Measurements from ENCODE around the gene SLC27A6. TPM values are rescaled to one million over a fixed set of nuclear protein-coding genes. Genes with fewer than 3 reads are reported as not detected.

Gene SLC27A6
- total RNA-seq, 1 donor from 2014 or later, result 0.39 TPM

DNA sequence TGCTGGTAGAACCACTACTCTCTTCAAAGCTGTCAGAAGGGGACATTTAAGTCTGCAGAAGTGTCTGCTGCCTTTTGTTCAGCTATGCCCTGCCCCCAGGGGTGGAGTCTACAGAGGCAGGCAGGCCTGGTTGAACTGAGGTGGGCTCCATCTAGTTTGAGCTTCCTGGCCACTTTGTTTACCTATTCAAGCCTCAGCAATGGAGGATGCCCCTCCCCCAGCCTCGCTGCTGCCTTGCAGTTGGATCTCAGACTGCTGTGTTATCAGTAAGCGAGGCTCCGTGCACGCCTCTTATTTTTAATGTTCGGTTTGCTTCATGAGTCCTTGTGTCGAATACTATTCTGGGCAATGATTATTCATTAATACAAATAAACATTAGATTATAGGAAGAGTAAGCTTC, 3.1 kb upstream of the SLC27A6 start:
- DNase-seq (ENCODE audit: low read depth), result no peak
- H3K36me3 ChIP-seq (ENCODE audit: insufficient read depth, low read length), result no peaks in the 10 kb centered on the region
- H3K27ac ChIP-seq (ENCODE audit: low read depth, low read length), result no peak overlapping the region
- no peaks in the 10 kb centered on the region for H3K4me1 ChIP-seq (ENCODE audit: insufficient read depth, low read length)
- Mint-ChIP-seq H3K36me3 (ENCODE audit: low read depth, unreplicated experiment) (no peaks in the 10 kb centered on the region), H3K4me1 (ENCODE audit: low read depth, unreplicated experiment) (no peaks in the 10 kb centered on the region), H3K27ac (ENCODE audit: unreplicated experiment) (no peak overlapping the region), H3K4me3 (ENCODE audit: unreplicated experiment) (no peak overlapping the region), H3K9me3 (ENCODE audit: unreplicated experiment) (peaks cover 18% of the 10 kb centered on the region), H3K27me3 (ENCODE audit: low read depth, unreplicated experiment) (peaks cover 30% of the 10 kb centered on the region)
- no peaks in the 10 kb centered on the region for H4K20me1 ChIP-seq (ENCODE audit: insufficient read depth, low read length)
- TF ChIP-seq, protein P1, sequence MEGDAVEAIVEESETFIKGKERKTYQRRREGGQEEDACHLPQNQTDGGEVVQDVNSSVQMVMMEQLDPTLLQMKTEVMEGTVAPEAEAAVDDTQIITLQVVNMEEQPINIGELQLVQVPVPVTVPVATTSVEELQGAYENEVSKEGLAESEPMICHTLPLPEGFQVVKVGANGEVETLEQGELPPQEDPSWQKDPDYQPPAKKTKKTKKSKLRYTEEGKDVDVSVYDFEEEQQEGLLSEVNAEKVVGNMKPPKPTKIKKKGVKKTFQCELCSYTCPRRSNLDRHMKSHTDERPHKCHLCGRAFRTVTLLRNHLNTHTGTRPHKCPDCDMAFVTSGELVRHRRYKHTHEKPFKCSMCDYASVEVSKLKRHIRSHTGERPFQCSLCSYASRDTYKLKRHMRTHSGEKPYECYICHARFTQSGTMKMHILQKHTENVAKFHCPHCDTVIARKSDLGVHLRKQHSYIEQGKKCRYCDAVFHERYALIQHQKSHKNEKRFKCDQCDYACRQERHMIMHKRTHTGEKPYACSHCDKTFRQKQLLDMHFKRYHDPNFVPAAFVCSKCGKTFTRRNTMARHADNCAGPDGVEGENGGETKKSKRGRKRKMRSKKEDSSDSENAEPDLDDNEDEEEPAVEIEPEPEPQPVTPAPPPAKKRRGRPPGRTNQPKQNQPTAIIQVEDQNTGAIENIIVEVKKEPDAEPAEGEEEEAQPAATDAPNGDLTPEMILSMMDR (IDR thresholded peaks at IDR 0.05; ENCODE audit: insufficient read depth, low read depth, low read length), result no peak
- no peak for TF ChIP-seq EZH2 (IDR thresholded peaks at IDR 0.05; ENCODE audit: insufficient read depth, low read length)
- peaks cover 4% of the 10 kb centered on the region for H3K27me3 ChIP-seq (ENCODE audit: insufficient read depth, low read length)
- no peak overlapping the region for H3K4me2 ChIP-seq (ENCODE audit: low read length)
- H3K4me3 ChIP-seq (ENCODE audit: insufficient read depth, low read depth, low read length), result no peak overlapping the region
- no peak overlapping the region for H3K9ac ChIP-seq (ENCODE audit: low read length)
- no peaks in the 10 kb centered on the region for H3K79me2 ChIP-seq (ENCODE audit: insufficient read depth, low read length)
- no peaks in the 10 kb centered on the region for H3K9me3 ChIP-seq (ENCODE audit: insufficient read depth, low read depth, low read length)
- H2AFZ ChIP-seq (ENCODE audit: low read depth, low read length), result no peak overlapping the region
- FAIRE-seq, result no peak

DNA sequence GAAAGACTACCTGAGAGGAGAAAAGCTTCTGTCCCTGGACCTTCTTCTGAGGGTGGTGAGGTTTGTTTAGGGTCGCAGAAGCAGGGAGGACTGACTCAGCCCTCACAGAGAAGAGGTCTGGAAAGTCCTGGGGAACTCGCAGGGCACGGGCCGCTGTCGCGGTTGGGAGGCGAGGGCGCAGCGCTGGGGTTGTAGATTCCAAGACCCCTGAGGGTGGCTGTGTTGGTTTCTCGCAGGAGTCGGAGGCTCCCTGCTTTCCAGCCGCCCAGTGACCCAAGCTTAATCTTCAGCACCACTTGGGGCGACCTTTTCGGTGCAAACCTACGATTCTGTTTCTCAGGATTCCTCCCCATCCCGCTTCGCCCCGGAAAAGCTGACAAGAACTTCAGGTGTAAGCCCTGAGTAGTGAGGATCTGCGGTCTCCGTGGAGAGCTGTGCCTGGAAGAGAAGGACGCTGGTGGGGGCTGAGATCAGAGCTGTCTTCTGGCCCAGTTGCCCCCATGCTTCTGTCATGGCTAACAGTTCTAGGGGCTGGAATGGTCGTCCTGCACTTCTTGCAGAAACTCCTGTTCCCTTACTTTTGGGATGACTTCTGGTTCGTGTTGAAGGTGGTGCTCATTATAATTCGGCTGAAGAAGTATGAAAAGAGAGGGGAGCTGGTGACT, 482 bp downstream of the SLC27A6 start:
- DNase-seq (ENCODE audit: low read depth) (no peak), FAIRE-seq (no peak)
- Histone ChIP-seq H3K4me3 (ENCODE audit: insufficient read depth, low read depth, low read length) (peak overlapping the region; percentile 56), H3K79me2 (ENCODE audit: insufficient read depth, low read length) (no peaks in the 10 kb centered on the region), H2AFZ (ENCODE audit: low read depth, low read length) (peak overlapping the region; percentile 84), H3K27ac (ENCODE audit: low read depth, low read length) (no peak overlapping the region), H3K27me3 (ENCODE audit: insufficient read depth, low read length) (peaks cover 4% of the 10 kb centered on the region), H3K4me1 (ENCODE audit: insufficient read depth, low read length) (no peaks in the 10 kb centered on the region), H4K20me1 (ENCODE audit: insufficient read depth, low read length) (no peaks in the 10 kb centered on the region), H3K4me2 (ENCODE audit: low read length) (peak overlapping the region; percentile 87), H3K9ac (ENCODE audit: low read length) (no peak overlapping the region), H3K36me3 (ENCODE audit: insufficient read depth, low read length) (no peaks in the 10 kb centered on the region), H3K9me3 (ENCODE audit: insufficient read depth, low read depth, low read length) (no peaks in the 10 kb centered on the region)
- Mint-ChIP-seq H3K27ac (ENCODE audit: unreplicated experiment) (no peak overlapping the region), H3K4me3 (ENCODE audit: unreplicated experiment) (peak overlapping the region; percentile 75), H3K27me3 (ENCODE audit: low read depth, unreplicated experiment) (peaks cover 35% of the 10 kb centered on the region), H3K9me3 (ENCODE audit: unreplicated experiment) (peaks cover 14% of the 10 kb centered on the region), H3K4me1 (ENCODE audit: low read depth, unreplicated experiment) (no peaks in the 10 kb centered on the region), H3K36me3 (ENCODE audit: low read depth, unreplicated experiment) (no peaks in the 10 kb centered on the region)
- TF ChIP-seq, protein P1 (IDR thresholded peaks at IDR 0.05; ENCODE audit: insufficient read depth, low read depth, low read length), result no peak
- TF ChIP-seq EZH2 (IDR thresholded peaks at IDR 0.05; ENCODE audit: insufficient read depth, low read length), result no peak

DNA sequence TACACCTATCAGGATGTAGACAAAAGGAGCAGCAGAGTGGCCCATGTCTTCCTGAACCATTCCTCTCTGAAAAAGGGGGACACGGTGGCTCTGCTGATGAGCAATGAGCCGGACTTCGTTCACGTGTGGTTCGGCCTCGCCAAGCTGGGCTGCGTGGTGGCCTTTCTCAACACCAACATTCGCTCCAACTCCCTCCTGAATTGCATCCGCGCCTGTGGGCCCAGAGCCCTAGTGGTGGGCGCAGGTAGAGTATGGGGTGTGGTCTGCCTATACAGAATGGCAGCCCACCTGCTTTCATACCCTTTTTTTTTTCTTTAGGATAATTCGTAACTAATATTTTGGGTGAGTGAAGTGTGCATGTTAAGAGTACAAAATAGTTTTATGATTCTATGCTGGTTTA, 1.1 kb downstream of the SLC27A6 start:
- H3K27ac Mint-ChIP-seq (ENCODE audit: unreplicated experiment), result no peak overlapping the region
- H3K9ac ChIP-seq (ENCODE audit: low read length), result no peak overlapping the region
- H4K20me1 ChIP-seq (ENCODE audit: insufficient read depth, low read length), result no peaks in the 10 kb centered on the region
- H3K27ac ChIP-seq (ENCODE audit: low read depth, low read length), result no peak overlapping the region
- no peaks in the 10 kb centered on the region for H3K4me1 Mint-ChIP-seq (ENCODE audit: low read depth, unreplicated experiment)
- H3K4me3 ChIP-seq (ENCODE audit: insufficient read depth, low read depth, low read length), result no peak overlapping the region
- DNase-seq (ENCODE audit: low read depth), result no peak
- H3K36me3 Mint-ChIP-seq (ENCODE audit: low read depth, unreplicated experiment), result no peaks in the 10 kb centered on the region
- H3K27me3 Mint-ChIP-seq (ENCODE audit: low read depth, unreplicated experiment), result peaks cover 38% of the 10 kb centered on the region
- no peak overlapping the region for H3K4me2 ChIP-seq (ENCODE audit: low read length)
- H3K9me3 ChIP-seq (ENCODE audit: insufficient read depth, low read depth, low read length), result no peaks in the 10 kb centered on the region
- peaks cover 9% of the 10 kb centered on the region for H3K9me3 Mint-ChIP-seq (ENCODE audit: unreplicated experiment)
- peak overlapping the region; percentile 75 for H3K4me3 Mint-ChIP-seq (ENCODE audit: unreplicated experiment)
- FAIRE-seq, result no peak
- no peak overlapping the region for H2AFZ ChIP-seq (ENCODE audit: low read depth, low read length)
- no peaks in the 10 kb centered on the region for H3K79me2 ChIP-seq (ENCODE audit: insufficient read depth, low read length)
- H3K27me3 ChIP-seq (ENCODE audit: insufficient read depth, low read length), result peaks cover 4% of the 10 kb centered on the region
- no peak for TF ChIP-seq EZH2 (IDR thresholded peaks at IDR 0.05; ENCODE audit: insufficient read depth, low read length)
- TF ChIP-seq, protein P1 (IDR thresholded peaks at IDR 0.05; ENCODE audit: insufficient read depth, low read depth, low read length), result no peak
- H3K4me1 ChIP-seq (ENCODE audit: insufficient read depth, low read length), result no peaks in the 10 kb centered on the region
- no peaks in the 10 kb centered on the region for H3K36me3 ChIP-seq (ENCODE audit: insufficient read depth, low read length)

All from astrocyte (in vitro differentiated cells and primary cell).